Common myeloid progenitor, CD34-positive (primary cell): ENCODE data around the gene DMRTC2.

Experiments used
- CTCF ChIA-PET: fragments of 350-600 bp; sonication (Branson Sonifier 250); formaldehyde crosslinking; loops from one replicate; lab custom pipeline; 2021; ENCODE audit warnings: antibody characterized with exemption; lab: Charles Lee
- POLR2A ChIA-PET: fragments of 350-600 bp; sonication (Branson Sonifier 250); formaldehyde crosslinking; loops from one replicate; lab custom pipeline; 2021; ENCODE audit warnings: antibody characterized with exemption; lab: Charles Lee
- DNase-seq, 3 donors: peaks; one replicate each; pipeline versions ENCODE4 v3.0.0 to v3.0.0-alpha.2; 2013
- H3K27ac ChIP-seq, 2 experiments: 1 replicate in 1 of 2; 2 replicates in 1 of 2; pipeline ENCODE4 v1.7.0; 2013; ENCODE audit warnings: inconsistent platforms in 2 of 2, low read length in 2 of 2, mild to moderate bottlenecking in 2 of 2, low read depth in 1 of 2, moderate library complexity in 1 of 2; ENCODE audit not compliant: severe bottlenecking in 2 of 2, insufficient read depth in 1 of 2, poor library complexity in 1 of 2
- H3K27me3 ChIP-seq, 5 experiments: replicated peaks in 2 of 5; 1 replicate in 3 of 5; 2 replicates in 2 of 5; pipeline versions ENCODE4 v1.6.1 to v1.7.0; 2013; ENCODE audit warnings: low read length in 4 of 5, mild to moderate bottlenecking in 2 of 5, moderate library complexity in 2 of 5, inconsistent platforms in 1 of 5; ENCODE audit not compliant: insufficient read depth in 5 of 5, control insufficient read depth in 4 of 5
- H3K36me3 ChIP-seq, 4 experiments: 1 replicate in 2 of 4; 2 replicates in 2 of 4; pipeline versions ENCODE4 v1.6.1 to v1.7.0; 2013; ENCODE audit warnings: low read length in 3 of 4, control low read depth in 1 of 4, mild to moderate bottlenecking in 1 of 4; ENCODE audit not compliant: control insufficient read depth in 4 of 4, insufficient read depth in 4 of 4
- H3K4me1 ChIP-seq, 4 experiments: 1 replicate in 3 of 4; 2 replicates in 1 of 4; pipeline versions ENCODE4 v1.6.1 to v1.7.1; 2013; ENCODE audit warnings: low read length in 3 of 4, mild to moderate bottlenecking in 3 of 4, control low read depth in 1 of 4, inconsistent platforms in 1 of 4, moderate library complexity in 1 of 4; ENCODE audit not compliant: control insufficient read depth in 4 of 4, insufficient read depth in 4 of 4; ENCODE audit errors: control extremely low read depth in 1 of 4
- H3K4me3 ChIP-seq, 7 experiments: 1 replicate in 4 of 7; 2 replicates in 3 of 7; pipeline versions ENCODE4 v1.5.1 to v1.7.0; 2013; ENCODE audit warnings: mild to moderate bottlenecking in 7 of 7, low read length in 6 of 7, moderate library complexity in 6 of 7, inconsistent platforms in 2 of 7, low read depth in 2 of 7, control low read depth in 1 of 7; ENCODE audit not compliant: insufficient read depth in 4 of 7, control insufficient read depth in 1 of 7; ENCODE audit errors: extremely low read depth in 1 of 7
- H3K9me3 ChIP-seq, 5 experiments: 1 replicate in 4 of 5; 2 replicates in 1 of 5; pipeline versions ENCODE4 v1.6.1 to v1.7.1; 2013; ENCODE audit warnings: low read length in 4 of 5, mild to moderate bottlenecking in 2 of 5, inconsistent platforms in 1 of 5, low read depth in 1 of 5, moderate library complexity in 1 of 5; ENCODE audit not compliant: control insufficient read depth in 4 of 5, insufficient read depth in 2 of 5; ENCODE audit errors: control extremely low read depth in 1 of 5
- WGBS: methylation state at CpG from one replicate; pipeline ENCODE4 v1.1.5; 2013; ENCODE audit not compliant: insufficient coverage; 5-methylcytosine and 5-hydroxymethylcytosine counted together

Gene DMRTC2

GRCh38 chr19:41850381-41850780 is 5.5 kb downstream of the DMRTC2 start:
- H3K4me3 ChIP-seq: no peak overlapping the region
- ChIA-PET CTCF (interaction anchor here (0.5 to 4.5 kb wide), 4 partner anchors 14 to 101 kb away, joined by 3 to 22 read pairs (median 4); no protein-coding TSS in a partner anchor), POLR2A (no interaction called here)
- H3K9me3 ChIP-seq: no peaks in the 10 kb centered on the region
- H3K4me1 ChIP-seq: peaks cover 0 to 3% (median 0%) of the 10 kb centered on the region in 4 experiments
- WGBS: 92% methylated on average over 4 of the region's 5 CpGs
- H3K27ac ChIP-seq: no peak overlapping the region
- no peak for DNase-seq
- peaks cover 0 to 6% (median 0%) of the 10 kb centered on the region in 5 experiments for H3K27me3 ChIP-seq
- no peaks in the 10 kb centered on the region for H3K36me3 ChIP-seq

- Histone ChIP-seq H3K4me3 (no peak overlapping the region), H3K4me1 (peaks cover 0 to 3% (median 0%) of the 10 kb centered on the region in 4 experiments), H3K36me3 (no peaks in the 10 kb centered on the region), H3K9me3 (no peaks in the 10 kb centered on the region), H3K27me3 (peaks cover 0 to 6% (median 0%) of the 10 kb centered on the region in 5 experiments), H3K27ac (no peak overlapping the region)
- 91% methylated on average over 2 of the region's 4 CpGs for WGBS
- POLR2A ChIA-PET: no interaction called here
- CTCF ChIA-PET: interaction anchor here (1.0 to 1.6 kb wide), 2 partner anchors 12 to 100 kb away, joined by 3 to 5 read pairs; no protein-coding TSS in a partner anchor
- DNase-seq: no peak
Measured at GRCh38 chr19:41851456-41851855, 6.6 kb downstream of the DMRTC2 start.

DNA sequence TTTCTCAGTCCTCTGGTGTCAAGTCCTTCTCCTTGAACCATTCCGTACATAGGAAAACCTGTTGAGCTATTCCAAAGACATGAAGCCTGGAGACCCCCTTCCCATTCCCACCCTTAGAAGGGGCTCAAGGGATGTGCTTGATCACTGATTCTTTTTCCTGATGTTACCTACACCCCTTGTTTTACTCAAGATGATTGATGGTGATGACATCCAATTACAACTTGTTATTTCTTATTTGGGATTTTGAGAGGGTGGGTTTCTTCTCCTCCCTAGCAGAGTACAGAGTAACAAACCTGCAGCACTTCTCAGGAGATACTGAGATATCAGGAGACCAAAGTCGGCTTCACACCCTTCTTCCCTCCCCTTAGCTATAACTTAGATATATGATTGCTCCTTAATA is 8.5 kb downstream of the DMRTC2 start:
- 71% methylated on average over 1 of the region's 2 CpGs for WGBS
- H3K27ac ChIP-seq: no peak overlapping the region
- no peaks in the 10 kb centered on the region for H3K36me3 ChIP-seq
- POLR2A ChIA-PET: no interaction called here
- peaks cover 0 to 6% (median 0%) of the 10 kb centered on the region in 5 experiments for H3K27me3 ChIP-seq
- DNase-seq: no peak
- H3K4me3 ChIP-seq: no peak overlapping the region
- no peaks in the 10 kb centered on the region for H3K9me3 ChIP-seq
- CTCF ChIA-PET: interaction anchor here (1.1 to 1.8 kb wide), 4 partner anchors 14 to 60 kb away, joined by 3 to 4 read pairs (median 3); no protein-coding TSS in a partner anchor
- H3K4me1 ChIP-seq: peaks cover 0 to 3% (median 0%) of the 10 kb centered on the region in 4 experiments

- POLR2A ChIA-PET: no interaction called here
- H3K36me3 ChIP-seq: no peaks in the 10 kb centered on the region
- H3K4me3 ChIP-seq: no peak overlapping the region
- H3K27ac ChIP-seq: no peak overlapping the region
- no peaks in the 10 kb centered on the region for H3K9me3 ChIP-seq
- CTCF ChIA-PET: interaction anchor here (1.2 to 1.8 kb wide), 3 partner anchors 15 to 60 kb away, joined by 3 to 4 read pairs (median 3); no protein-coding TSS in a partner anchor
- peaks cover 0 to 6% (median 0%) of the 10 kb centered on the region in 5 experiments for H3K27me3 ChIP-seq
- DNase-seq: peak in 1 of 3 donors; percentile 16
- WGBS: 89% methylated on average over 2 of the region's 2 CpGs
- peaks cover 0 to 3% (median 0%) of the 10 kb centered on the region in 4 experiments for H3K4me1 ChIP-seq
Measured at GRCh38 chr19:41853768-41854167, 8.9 kb downstream of the DMRTC2 start.

DNA sequence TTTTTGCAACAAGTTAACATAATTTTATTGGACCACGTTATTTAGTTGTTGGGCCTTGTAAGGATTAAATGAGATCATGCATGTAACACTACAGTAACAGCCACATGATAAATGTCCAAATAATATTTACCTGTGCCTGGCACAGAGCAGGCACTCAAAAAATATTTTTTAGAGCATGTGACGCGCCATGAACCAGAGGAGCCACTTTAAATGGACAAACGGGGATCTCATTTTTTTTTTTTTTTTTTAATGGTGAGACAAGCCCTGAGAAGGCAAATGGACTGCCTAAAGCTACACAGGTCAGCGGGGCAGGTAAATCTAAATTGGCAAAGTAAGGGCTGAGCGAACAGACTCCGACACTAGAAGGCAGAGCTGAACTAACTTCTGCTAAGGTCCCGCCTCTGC is 14.4 kb downstream of the DMRTC2 start:
- peak overlapping the region in 1 of 2 experiments; percentile 95 for H3K27ac ChIP-seq
- CTCF ChIA-PET: interaction anchor here (0.6 to 6.9 kb wide), 13 partner anchors 10 to 1506 kb away, joined by 3 to 48 read pairs (median 5); partner anchors contain the start of genes CD79A and RABAC1
- 4% methylated on average over 6 of the region's 8 CpGs for WGBS

GRCh38 chr19:41859618-41860418 is 15.0 kb downstream of the DMRTC2 start, which contains the start of gene RPS19:
RPS19 (plus strand) TSS chr19:41860255; CDS start chr19:41860775, 520 bp downstream.
- Histone ChIP-seq H3K27me3 (no peaks in the 10 kb centered on the region), H3K9me3 (no peaks in the 10 kb centered on the region), H3K4me1 (peaks cover 12 to 52% (median 46%) of the 10 kb centered on the region in 4 experiments), H3K36me3 (peaks cover 9 to 43% (median 34%) of the 10 kb centered on the region in 4 experiments), H3K27ac (peak within 1 kb of the TSS; percentile 90 to 95), H3K4me3 (peak within 1 kb of the TSS; percentile 76 to 98 (median 84))
- WGBS: 0% methylated on average over 56 of the region's 76 CpGs
- ChIA-PET CTCF (interaction anchor here (0.6 to 6.9 kb wide), 14 partner anchors 9 to 1506 kb away, joined by 3 to 48 read pairs (median 5); partner anchors contain the start of genes CD79A and RABAC1), POLR2A (interaction anchor here (0.7 to 1.8 kb wide), 5 partner anchors 11 to 67 kb away, joined by 3 to 8 read pairs (median 3); no protein-coding TSS in a partner anchor)
- DNase-seq: peak; percentile 97 to 98 (median 98)

More for the DNA sequence above, 14.4 kb downstream of the DMRTC2 start:
- POLR2A ChIA-PET: interaction anchor here (0.7 kb wide), 1 partner anchor 24 kb away, joined by 3 read pairs; no protein-coding TSS in a partner anchor
- Histone ChIP-seq H3K4me3 (peak overlapping the region in 6 of 7 experiments; percentile 76 to 98 (median 88)), H3K36me3 (peaks cover 3 to 37% (median 28%) of the 10 kb centered on the region in 4 experiments), H3K9me3 (no peaks in the 10 kb centered on the region), H3K4me1 (peaks cover 12 to 47% (median 41%) of the 10 kb centered on the region in 4 experiments), H3K27me3 (no peaks in the 10 kb centered on the region)
- DNase-seq: no peak
